NCI-H2081 (cell line): Measurements from ENCODE around the gene NRN1L.
"Not testable (repeated sequence)": the region's sequence is repeated elsewhere in the genome, so short reads cannot be mapped to it uniquely, and the experiment has no call there.

Experiments used
- DNase-seq, 2 experiments: peaks; one replicate each; lab custom pipeline; 2025; lab: John Stamatoyannopoulos, UW

NRN1L gene

DNA sequence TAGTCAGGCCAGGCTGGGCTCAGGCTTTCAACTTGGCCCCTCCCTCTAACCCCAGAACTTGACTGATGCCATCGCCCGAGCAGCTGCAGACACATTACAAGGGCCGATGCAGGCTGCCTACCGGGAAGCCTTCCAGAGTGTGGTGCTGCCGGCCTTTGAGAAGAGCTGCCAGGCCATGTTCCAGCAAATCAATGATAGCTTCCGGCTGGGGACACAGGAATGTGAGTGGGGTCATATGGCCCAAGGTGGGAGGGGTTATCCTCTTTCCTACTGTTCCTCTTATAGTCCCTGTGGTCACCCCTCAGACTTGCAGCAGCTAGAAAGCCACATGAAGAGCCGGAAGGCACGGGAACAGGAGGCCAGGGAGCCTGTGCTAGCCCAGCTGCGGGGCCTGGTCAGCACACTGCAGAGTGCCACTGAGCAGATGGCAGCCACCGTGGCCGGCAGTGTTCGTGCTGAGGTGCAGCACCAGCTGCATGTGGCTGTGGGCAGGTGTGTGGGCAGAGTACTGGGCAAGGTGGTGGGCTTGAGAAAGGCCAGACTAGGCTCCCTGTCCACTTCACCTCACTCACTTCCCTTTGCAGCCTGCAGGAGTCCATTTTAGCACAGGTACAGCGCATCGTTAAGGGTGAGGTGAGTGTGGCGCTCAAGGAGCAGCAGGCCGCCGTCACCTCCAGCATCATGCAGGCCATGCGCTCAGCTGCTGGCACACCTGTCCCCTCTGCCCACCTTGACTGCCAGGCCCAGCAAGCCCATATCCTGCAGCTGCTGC lies 2.1 kb upstream of the NRN1L start:
- no peak for DNase-seq

GRCh38 chr16:67883146-67883871 lies 1.4 kb upstream of the NRN1L start:
- DNase-seq, result no peak

DNA sequence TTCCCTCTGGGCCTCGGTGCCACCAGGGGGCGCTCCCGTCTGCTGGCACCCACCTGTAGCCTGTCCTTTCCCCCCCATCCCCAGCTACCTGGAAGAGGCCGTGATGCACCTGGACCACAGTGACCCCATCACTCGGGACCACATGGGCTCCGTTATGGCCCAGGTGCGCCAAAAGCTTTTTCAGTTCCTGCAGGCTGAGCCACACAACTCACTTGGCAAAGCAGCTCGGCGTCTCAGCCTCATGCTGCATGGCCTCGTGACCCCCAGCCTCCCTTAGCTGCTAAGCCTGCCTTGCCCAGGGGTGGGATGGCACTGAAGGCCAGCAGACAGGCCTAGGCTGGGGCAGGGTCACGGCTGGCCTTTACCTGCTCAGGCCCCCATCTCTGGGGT lies 818 bp upstream of the NRN1L start:
- DNase-seq, result peak; percentile 21 to 23

DNA sequence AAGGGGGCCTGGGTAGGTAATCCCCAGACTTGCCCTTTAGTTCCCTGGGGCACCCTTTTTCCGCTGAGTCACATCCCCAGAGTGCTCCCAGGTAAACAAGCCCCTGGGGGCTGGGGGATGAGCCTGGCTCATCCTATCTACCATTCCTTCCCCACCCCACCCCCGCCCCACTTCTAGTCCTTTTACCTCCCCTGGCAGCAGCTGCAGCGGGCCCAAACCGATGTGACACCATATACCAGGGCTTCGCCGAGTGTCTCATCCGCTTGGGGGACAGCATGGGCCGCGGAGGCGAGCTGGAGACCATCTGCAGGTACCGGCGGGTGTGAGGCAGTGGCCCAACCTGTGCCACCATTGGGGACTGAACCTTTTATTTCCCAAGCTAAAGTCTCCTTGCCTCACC lies 860 bp downstream of the NRN1L start:
- DNase-seq, result no peak

DNA sequence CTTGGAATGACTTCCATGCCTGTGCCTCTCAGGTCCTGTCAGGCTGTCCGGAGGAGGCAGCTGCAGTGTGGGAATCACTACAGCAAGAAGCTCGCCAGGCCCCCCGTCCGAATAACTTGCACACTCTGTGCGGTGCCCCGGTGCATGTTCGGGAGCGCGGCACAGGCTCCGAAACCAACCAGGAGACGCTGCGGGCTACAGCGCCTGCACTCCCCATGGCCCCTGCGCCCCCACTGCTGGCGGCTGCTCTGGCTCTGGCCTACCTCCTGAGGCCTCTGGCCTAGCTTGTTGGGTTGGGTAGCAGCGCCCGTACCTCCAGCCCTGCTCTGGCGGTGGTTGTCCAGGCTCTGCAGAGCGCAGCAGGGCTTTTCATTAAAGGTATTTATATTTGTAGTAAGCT lies 1.3 kb downstream of the NRN1L start:
- DNase-seq, result no peak

GRCh38 chr16:67886387-67886786 lies 1.7 kb downstream of the NRN1L start:
- DNase-seq, result no peak

GRCh38 chr16:67888331-67888730 lies 3.6 kb downstream of the NRN1L start:
- DNase-seq, result no peak

- no peak for DNase-seq
Observed at GRCh38 chr16:67892375-67892774, 7.7 kb downstream of the NRN1L start.

GRCh38 chr16:67892899-67893742 lies 8.4 kb downstream of the NRN1L start, which contains the start of gene PSKH1:
Gene PSKH1 (plus strand): TSS chr16:67893254. CDS start chr16:67908750, 15,496 bp downstream.
- peak; percentile 90 for DNase-seq

DNA sequence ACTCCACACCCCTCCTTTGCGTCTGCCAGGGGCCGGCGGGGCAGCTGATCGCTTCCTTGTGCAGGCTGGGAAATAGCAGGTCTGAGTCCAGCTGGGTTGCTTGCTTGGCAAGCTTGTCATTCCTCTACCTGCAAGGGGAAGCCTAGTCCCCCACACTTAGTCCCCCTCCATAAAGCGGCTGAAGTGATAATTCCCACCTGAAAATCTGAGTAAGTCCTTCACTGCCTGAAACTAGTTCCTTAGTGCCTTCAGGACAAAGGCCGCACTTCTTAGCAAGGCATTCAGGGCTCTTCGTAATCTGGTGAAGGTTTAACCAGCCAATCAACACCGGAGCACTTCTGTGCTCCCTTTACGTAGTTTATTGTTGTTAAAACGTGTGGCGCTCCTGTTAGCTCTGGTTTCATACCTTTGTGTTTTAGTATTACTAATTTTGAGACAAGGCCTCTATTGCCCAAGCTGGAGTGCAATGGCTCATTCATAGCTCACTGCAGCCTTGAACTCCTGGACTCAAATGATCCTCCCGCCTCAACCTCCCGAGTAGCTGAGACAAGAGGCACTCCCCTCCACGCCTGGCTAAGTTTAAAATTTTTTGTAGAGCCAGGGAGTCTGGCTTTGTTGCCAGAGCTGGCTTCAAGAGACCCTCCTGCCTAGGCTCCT lies 9.2 kb downstream of the NRN1L start:
- no peak for DNase-seq

- no peak for DNase-seq
Observed at GRCh38 chr16:67897231-67897630, 12.5 kb downstream of the NRN1L start.

- DNase-seq, result no peak
Observed at GRCh38 chr16:67901734-67902133, 17.0 kb downstream of the NRN1L start.

- DNase-seq, result no peak
Observed at GRCh38 chr16:67902831-67903230, 18.1 kb downstream of the NRN1L start.

DNA sequence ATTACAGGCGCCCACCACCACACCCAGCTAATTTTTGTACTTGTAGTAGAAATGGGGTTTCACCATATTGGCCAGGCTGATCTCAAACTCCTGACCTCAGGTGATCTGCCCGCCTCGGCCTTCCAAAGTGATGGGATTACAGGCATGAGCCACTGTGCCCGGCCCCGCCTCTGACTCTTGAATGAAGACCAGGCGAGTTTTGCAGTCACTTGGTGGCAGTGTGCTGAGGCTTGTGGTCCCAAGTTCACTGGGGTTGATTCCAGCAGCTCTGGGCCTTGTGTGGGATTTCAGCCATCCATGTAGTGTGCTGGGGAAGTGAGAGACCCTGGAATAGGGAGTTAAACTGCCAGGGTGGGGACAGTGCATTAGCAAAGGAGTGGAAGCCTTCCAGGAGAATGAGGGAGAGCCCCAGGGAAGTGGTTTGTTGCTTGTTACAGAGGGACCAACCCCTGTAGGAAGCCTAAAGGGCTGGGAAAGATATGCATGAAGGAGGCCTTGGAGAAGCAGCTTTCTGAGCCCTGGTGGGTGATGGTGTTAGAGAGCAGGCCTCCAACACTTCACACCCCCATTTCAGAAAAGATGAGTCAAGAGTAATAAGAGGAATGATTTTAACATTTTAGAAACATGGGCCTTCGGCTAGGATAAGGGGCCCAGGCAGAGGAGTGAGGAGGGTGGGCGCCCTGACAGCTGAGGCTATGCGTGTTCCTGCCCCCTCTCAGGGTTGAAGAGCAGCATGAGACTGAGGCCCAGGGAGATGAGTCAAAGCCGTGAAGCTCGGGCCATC lies 22.9 kb downstream of the NRN1L start:
- DNase-seq, result no peak

- no peak for DNase-seq
Observed at GRCh38 chr16:67909056-67909742, 24.5 kb downstream of the NRN1L start.

- peak in 1 of 2 experiments; percentile 52 for DNase-seq
Observed at GRCh38 chr16:67910158-67910557, 25.5 kb downstream of the NRN1L start.

DNA sequence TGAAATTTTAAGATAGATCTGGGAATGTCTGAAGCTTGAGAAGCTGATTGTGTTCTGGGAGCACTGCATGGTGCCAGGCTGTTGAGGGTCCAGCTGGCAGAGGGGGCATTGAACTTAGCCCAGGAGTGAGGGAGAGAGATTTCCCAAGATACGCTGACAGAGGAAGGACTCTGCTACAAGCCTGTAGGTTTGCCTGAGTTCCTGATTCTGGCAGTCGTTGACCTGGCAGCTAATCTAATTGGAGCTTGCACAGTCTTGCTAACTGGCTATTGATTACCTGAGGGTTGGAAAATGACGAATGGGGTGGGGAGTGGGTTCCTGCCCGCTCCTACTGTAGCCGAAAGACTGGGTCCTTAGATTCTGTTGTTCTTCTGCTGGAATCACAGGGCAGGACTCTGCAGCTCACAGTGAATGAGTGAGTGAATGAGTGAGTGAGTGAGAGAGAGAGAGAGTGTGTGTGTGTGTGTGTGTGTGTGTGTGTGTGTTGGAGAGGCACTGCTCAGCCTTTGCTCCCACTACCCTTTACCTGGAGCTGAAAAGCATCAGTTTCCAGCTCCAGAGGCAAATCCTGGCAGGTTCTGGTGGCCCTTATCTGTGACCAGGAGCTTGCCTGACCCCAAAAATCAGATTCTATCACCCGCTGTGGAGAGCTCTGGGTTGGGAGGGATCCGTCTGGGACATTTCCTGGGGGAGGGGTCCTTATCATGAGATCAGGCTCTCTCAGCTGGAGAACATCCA lies 30.2 kb downstream of the NRN1L start:
- DNase-seq, result no peak

DNA sequence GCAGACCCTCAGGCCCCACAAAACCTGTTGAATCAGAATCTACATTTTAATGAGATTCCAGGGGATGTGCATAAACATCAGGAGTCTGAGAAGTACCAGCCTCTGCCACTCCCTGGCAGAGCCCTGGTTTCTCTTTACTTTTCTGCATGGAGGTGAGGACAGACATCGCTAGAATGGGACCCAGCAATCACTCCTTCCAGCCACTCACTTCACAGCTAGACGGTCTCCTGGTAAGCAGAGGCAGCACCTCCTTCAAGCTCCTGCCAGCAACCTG lies 30.7 kb downstream of the NRN1L start:
- DNase-seq, result not testable (repeated sequence)

DNA sequence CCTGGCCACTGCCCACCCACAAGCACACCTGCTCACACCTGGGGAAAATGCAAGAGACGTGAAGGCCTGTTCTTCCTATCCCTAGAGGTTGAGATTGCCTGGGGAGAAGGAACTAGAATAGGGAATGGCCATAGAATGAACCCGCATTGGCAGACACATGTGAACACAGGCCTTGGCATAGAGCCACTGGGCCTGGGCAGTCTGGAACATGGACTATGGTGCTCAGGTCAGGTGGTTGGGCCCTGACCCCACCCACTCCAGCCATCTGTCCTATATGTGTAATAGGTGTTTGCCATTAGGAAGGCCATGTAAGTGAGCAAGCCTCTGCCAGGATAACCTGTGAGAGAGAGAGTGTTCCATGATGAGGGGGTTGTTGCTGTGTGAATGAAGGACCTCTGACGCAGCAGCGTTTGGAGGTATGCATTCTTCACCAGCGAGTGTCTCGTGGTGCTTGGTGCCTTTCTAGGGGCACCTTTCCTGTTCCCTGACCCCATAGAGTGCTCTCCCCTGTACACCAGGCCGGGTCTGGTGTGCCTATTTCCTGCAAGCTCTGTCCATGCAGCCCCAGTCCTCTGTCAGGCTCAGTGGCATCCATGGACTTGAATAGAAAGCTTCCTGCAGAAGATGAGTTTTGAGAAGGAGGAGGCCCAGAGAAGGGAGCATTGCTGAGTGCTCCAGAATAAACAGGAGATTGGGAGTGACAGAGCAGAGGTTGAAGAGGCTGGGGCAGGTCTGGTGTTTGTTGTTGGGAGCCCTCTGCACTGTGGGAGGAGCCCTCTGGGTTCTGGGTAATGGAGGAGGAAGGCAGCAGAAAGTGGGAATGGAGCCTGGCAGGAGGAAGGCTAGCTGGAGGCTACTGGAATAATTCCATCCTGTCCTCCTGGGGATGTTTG lies 31.4 kb downstream of the NRN1L start:
- no peak for DNase-seq
